GM18508 (cell line): ENCODE data around the gene ERBB2.
"Not testable (repeated sequence)": the region's sequence is repeated elsewhere in the genome, so short reads cannot be mapped to it uniquely, and the experiment has no call there.

Experiments used
- ATAC-seq: cut with Tn5 transposase; IDR thresholded peaks from one replicate; pipeline ENCODE4 v1.9.1; 2021; ENCODE audit warnings: moderate number of reproducible peaks; ENCODE audit not compliant: insufficient read depth, unreplicated experiment

Gene ERBB2

GRCh38 chr17:39719563-39720355, 19.9 kb downstream of the ERBB2 start:
- ATAC-seq = no peak

- ATAC-seq = no peak
Measured at GRCh38 chr17:39722104-39722503, 22.2 kb downstream of the ERBB2 start.

GRCh38 chr17:39722965-39723848, 23.3 kb downstream of the ERBB2 start:
- no peak for ATAC-seq

DNA sequence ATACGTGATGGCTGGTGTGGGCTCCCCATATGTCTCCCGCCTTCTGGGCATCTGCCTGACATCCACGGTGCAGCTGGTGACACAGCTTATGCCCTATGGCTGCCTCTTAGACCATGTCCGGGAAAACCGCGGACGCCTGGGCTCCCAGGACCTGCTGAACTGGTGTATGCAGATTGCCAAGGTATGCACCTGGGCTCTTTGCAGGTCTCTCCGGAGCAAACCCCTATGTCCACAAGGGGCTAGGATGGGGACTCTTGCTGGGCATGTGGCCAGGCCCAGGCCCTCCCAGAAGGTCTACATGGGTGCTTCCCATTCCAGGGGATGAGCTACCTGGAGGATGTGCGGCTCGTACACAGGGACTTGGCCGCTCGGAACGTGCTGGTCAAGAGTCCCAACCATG, 24.9 kb downstream of the ERBB2 start:
- ATAC-seq = no peak

GRCh38 chr17:39725923-39726322, 26.1 kb downstream of the ERBB2 start:
- ATAC-seq = not testable (repeated sequence)

DNA sequence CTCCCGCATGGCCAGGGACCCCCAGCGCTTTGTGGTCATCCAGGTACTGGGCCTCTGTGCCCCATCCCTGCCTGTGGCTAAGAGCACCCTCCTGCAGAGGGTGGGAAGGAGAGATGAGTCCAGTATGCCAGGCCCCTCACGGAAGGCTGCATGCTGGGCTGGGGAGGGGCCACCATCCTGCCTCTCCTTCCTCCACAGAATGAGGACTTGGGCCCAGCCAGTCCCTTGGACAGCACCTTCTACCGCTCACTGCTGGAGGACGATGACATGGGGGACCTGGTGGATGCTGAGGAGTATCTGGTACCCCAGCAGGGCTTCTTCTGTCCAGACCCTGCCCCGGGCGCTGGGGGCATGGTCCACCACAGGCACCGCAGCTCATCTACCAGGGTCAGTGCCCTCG, 26.8 kb downstream of the ERBB2 start:
- ATAC-seq = no peak

DNA sequence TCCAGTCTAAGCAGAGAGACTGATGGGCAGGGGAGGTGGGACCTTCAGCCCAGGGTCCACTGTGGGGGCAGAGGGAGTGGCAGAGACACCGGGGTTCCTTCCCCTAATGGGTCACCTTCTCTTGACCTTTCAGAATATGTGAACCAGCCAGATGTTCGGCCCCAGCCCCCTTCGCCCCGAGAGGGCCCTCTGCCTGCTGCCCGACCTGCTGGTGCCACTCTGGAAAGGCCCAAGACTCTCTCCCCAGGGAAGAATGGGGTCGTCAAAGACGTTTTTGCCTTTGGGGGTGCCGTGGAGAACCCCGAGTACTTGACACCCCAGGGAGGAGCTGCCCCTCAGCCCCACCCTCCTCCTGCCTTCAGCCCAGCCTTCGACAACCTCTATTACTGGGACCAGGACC, 27.7 kb downstream of the ERBB2 start:
- no peak for ATAC-seq

DNA sequence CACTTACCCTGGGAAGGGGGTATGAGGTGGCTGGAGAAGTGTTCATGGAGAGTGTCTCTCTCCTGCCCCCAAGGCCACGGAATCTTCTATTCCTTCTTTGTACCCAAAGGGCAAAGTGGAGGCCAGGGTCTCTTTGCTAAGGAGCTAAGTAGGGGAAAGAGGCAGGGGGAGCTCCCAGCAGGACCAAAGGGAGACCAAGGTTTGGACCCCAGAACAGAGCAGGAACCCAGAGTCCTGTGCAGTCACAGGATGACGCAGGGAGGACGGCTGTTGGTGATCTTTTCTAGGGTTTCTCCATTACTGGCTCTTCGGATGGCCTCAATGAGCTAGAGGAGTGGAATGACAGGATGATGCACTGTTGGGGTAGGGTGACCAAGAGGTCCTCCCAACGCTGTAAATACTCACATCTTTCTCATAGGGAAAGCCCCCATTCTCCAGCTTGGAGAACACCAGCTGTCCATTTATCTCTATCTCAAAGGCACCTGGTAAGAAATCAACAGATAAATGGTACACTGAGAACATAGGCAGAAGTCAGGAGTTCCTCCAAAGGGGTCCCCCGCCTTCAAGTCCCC, 29.5 kb downstream of the ERBB2 start:
- ATAC-seq = no peak

DNA sequence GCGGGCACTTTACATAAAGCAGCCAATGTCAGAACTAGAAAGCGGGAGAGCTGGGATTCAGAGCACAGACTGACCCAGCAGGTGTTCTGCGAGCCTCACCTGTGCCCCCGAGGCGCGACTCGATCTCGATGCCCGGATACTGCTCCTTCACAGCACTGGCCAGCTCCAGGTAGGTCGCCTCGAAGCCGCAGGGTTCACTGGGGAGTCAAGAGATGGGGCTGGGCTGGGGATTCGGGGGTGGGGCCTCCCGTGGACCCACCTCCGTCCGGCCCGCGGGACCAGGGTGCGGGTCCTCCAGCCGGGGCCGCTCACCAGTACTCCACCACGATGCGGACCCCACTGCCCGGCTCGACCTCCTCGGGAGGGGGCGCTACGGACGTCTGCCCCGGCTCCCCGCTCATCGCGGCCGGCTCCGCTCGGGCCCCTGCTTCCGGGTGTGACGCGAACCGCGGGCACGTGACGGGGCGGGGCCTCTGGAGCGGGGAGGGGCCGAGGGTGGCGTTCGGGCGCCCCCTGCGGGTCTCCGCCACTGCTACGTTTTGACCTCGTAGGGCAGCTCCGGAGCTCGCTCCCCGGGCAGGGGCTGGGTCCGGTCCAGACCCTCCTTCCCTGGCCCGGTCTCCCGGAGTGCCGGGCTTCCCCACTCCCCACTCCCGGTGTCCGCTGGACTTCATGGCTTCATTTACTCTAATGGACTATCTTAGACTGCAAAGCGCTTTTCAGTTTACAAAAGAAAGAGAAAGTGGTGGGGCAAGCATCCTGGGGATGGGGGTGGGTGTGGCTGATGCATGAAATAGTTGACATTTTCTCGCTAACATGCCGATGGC, 30.4 kb downstream of the ERBB2 start, which contains the start of gene MIEN1:
TSS of gene MIEN1 (minus strand) at position 438 of the 827 bp plus-strand sequence. CDS start at position 401, 37 bp downstream.
- ATAC-seq = peak; percentile 53

DNA sequence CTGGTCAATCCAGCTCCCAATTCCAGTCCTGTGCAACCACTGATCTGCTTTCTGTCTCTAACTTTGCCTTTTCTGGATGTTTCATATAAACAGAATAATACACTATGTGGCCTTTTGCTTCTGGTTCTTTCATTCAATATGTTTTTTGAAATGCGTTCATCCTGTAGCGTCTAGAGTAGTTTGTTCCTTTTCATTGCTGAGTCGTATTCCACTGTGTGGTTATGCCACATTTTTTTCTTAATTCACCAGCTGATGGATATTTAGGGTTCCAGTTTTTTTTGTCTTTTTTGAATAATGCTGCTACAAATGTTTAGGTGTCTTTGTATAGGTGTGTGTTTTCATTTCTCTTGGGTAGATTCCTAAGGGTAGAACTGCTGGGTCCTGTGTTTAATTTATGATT, 32.7 kb downstream of the ERBB2 start:
- no peak for ATAC-seq

DNA sequence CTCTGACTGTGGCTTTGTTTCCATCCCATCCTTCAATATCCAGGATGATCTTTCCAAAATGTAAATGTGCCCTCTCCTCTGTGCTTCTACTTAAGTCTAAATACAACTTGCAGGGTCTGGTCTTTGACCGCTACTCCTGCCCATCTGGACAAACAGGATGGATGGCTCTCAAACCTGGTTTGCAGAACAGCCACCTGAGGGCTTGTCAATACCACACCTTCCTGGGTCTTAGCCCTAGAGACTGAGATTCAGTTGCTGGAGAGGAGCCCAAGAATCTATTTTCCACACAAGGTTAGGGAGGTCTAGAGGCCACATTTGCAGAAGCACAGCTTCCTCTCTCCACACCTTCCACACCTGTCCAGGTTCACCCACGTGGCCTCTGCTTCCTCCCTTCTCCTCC, 36.0 kb downstream of the ERBB2 start:
- ATAC-seq = no peak

DNA sequence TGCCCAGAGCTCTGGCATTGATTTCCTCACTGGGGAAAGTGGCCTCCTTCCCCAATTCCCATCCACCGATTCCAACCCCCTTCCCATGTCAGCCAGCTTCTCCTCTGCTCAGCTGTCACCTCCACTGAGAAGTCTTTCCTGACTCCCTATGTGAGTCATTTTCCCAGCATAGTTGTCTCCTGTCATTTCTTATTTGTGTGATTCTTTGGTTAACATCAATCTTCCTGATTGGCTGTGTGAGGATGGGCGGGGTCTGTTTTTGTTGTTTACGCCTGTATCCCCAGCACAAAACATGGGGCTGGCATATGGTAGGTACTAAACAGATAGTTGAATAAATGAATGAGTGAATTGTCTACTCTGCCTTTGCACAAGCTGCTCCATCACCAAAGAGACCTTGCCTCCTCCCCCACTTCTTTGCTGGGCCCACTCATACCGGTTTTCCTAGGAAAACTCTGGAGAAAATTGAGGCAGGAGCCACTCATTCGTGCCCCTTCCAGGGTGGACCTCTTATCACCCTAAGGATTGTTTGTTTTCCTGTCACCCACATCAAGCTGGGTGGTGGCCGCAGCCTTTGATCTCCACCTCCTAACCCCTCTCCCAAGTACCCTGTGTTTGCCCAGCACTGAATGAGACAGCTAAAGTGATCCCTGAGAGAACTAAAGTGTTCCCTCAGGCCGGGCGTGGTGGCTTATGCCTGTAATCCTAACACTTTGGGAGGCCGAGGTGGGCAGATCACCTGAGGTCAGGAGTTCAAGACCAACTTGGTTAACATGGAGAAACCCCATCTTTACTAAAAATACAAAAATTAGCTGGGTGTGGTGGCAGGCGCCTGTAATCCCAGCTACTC, 36.7 kb downstream of the ERBB2 start:
- ATAC-seq = no peak

GRCh38 chr17:39737206-39737759, 37.4 kb downstream of the ERBB2 start:
- no peak for ATAC-seq

DNA sequence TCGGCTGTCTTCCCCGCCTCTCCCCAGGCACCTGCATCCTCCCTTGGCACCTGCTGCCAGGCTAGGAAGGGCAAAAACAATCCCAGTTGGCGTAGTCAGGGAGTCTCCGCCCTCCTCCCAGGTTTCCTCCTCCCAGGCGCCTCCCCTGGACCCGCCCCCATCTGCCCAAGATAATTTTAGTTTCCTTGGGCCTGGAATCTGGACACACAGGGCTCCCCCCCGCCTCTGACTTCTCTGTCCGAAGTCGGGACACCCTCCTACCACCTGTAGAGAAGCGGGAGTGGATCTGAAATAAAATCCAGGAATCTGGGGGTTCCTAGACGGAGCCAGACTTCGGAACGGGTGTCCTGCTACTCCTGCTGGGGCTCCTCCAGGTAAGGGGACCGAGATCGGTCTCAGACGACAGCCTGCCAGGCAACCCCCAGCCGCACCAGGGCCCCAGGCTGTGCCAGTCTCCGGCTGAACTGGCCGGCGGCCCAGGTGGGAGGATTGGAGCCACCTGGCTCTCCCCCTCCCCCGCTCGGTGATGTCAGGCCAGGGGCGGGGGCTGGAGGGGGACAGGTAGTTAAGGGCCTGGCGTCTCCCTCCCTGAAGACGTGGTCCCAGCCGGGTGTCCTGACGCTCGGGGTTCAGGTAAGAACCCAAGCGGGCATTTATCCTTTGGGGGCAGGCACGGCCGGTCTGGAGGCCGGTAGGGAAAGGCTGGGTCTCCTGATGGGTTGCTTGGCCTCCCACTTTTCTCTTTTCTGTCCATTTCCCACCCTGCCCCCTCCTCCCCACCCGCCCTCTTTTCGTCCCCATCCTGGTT, 38.1 kb downstream of the ERBB2 start, which contains the start of gene GRB7:
TSS of gene GRB7 (plus strand) at position 179 of the 808 bp plus-strand sequence. CDS start 4,364 bp downstream, outside the sequence.
- no peak for ATAC-seq

DNA sequence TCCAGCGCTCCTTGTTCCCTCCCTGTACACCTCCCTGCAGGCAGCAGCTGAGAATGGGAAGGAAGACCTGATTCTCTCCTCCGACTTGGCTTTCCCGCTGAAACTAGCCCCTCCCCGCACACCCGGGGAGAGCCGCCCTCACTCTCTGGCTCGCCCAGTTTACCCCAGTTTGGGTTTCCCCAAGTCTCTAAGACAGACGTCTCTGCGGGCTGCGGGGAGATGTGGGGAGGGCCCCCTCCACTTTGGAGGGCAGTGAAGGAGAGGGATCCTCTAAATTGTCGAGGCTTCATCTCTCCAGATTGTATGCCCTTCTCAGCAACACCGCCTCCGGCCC, 38.7 kb downstream of the ERBB2 start:
- no peak for ATAC-seq

- ATAC-seq = no peak
Measured at GRCh38 chr17:39738983-39739884, 39.4 kb downstream of the ERBB2 start.

DNA sequence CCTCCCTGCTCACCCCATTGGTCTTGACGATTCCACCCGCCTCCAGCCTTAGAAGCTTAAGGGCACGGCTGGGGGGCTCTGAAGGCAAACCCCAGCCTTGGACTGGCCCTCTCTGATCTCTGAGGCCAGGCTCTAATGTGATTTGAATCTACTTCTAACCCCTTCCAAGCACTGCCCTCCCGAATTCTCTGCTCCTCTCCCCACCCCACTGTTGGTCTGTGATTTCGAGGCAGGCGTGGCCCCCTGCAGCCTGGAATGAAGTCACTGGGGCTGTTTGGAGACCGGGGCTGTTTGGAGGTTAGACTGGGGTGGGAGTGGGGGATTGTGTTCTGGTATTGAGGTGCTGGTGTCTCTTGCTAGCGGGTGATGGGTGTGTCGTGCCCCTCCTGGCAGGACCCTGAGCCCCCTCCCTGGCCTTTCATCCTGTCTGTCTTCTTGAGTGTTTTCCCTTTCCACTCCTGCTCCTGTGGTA, 40.1 kb downstream of the ERBB2 start:
- ATAC-seq = no peak
